ENCODE data around the gene KCNQ2.

DNA sequence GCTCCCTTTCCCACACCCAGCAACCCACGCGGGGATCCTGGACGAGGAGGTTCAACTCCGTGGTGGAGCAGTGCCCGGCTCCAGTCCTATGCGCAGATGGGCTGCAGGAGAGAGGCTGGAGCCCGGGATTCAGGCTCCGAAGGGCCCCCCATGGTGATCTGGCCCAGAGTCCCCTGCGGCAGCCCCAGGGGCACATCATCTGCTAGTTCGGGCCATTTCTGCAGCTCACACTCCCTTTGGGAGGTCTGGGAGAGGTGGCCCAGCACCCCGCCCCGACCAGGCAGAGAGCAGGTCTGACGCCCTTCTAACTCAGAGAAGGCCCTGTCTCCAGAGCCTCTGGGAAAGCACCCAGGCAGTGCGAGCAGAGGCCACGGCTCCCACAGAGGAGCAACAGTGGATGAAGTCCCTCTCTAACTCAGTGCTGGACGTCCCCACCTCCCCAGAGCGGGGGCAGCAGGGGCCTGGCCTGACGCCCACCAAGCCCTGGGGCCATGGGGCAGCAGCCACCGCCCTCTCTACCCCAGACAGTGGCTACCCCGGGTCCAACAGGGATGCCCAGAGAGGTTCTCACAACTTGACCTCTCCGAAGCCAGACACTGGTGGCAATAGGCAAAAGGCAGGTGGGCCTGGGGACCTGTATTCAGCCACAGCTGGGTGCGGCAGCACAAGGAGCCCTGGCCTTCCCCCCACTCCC, 3.3 kb downstream of the KCNQ2 start:
- TF ChIP-seq CTCF (IDR thresholded peaks at IDR 0.05; ENCODE audit: low read length) = no peak
- TF ChIP-seq EZH2 (IDR thresholded peaks at IDR 0.05; ENCODE audit: borderline replicate concordance, low read length) = no peak
